Keratinocyte (primary cell): ENCODE data around the gene DPF3. TPM values are rescaled to one million over a fixed set of nuclear protein-coding genes. Genes with fewer than 3 reads are reported as not detected.

Experiments
- DNase-seq: peaks from one replicate; pipeline ENCODE4 v3.0.0-alpha.2; 2011; ENCODE audit warnings: low read depth, missing footprints, low spot score
- FAIRE-seq: peaks from 2 replicates; lab custom pipeline; 2011; peaks lifted over from hg19 to GRCh38; lab: Jason Lieb, UNC
- H2AFZ ChIP-seq: 2 replicates; pipeline ENCODE4 v1.6.0; 2012; ENCODE audit warnings: low read length, control low read depth, inconsistent platforms; ENCODE audit not compliant: control insufficient read depth
- H3K27ac ChIP-seq: 2 replicates; pipeline ENCODE4 v1.5.1; 2011; ENCODE audit warnings: low read length; ENCODE audit not compliant: control insufficient read depth, insufficient read depth
- H3K27me3 ChIP-seq: 3 replicates; pipeline ENCODE4 v1.6.0; 2011; ENCODE audit warnings: low read length; ENCODE audit not compliant: control insufficient read depth, insufficient read depth; ENCODE audit errors: extremely low read depth
- H3K36me3 ChIP-seq, 2 experiments: 2 replicates in 1 of 2; 3 replicates in 1 of 2; pipeline ENCODE4 v1.5.1; 2011; ENCODE audit warnings: low read length in 2 of 2, mild to moderate bottlenecking in 1 of 2; ENCODE audit not compliant: control insufficient read depth in 2 of 2, insufficient read depth in 2 of 2; ENCODE audit errors: extremely low read depth in 1 of 2
- H3K4me1 ChIP-seq: 3 replicates; pipeline ENCODE4 v1.5.1; 2011; ENCODE audit warnings: low read length; ENCODE audit not compliant: control insufficient read depth, insufficient read depth; ENCODE audit errors: extremely low read depth
- H3K4me2 ChIP-seq: 3 replicates; pipeline ENCODE4 v1.6.0; 2011; ENCODE audit warnings: low read depth, low read length; ENCODE audit not compliant: control insufficient read depth, insufficient read depth; ENCODE audit errors: extremely low read depth
- H3K4me3 ChIP-seq, 3 experiments: fragments of 200-600 bp in 1 of 3; sonication (generic) in 1 of 3; 2 replicates in 2 of 3; 3 replicates in 1 of 3; pipeline ENCODE4 v1.5.1; 2011 to 2016; ENCODE audit warnings: low read length in 3 of 3, mild to moderate bottlenecking in 3 of 3, control low read depth in 2 of 3, inconsistent platforms in 1 of 3, low read depth in 1 of 3, mixed read lengths in 1 of 3, mixed run types in 1 of 3, moderate library complexity in 1 of 3; ENCODE audit not compliant: control insufficient read depth in 2 of 3, insufficient read depth in 2 of 3; ENCODE audit errors: extremely low read depth in 1 of 3
- H3K79me2 ChIP-seq: 2 replicates; pipeline ENCODE4 v1.6.0; 2012; ENCODE audit warnings: low read length; ENCODE audit not compliant: control insufficient read depth, insufficient read depth
- H3K9ac ChIP-seq: 3 replicates; pipeline ENCODE4 v1.6.0; 2011; ENCODE audit warnings: low read length; ENCODE audit not compliant: control insufficient read depth, insufficient read depth; ENCODE audit errors: extremely low read depth
- H3K9me1 ChIP-seq: 3 replicates; pipeline ENCODE4 v1.6.0; 2011; ENCODE audit warnings: low read length; ENCODE audit not compliant: control insufficient read depth, insufficient read depth; ENCODE audit errors: extremely low read depth
- H3K9me3 ChIP-seq: 2 replicates; pipeline ENCODE4 v1.5.1; 2012; ENCODE audit warnings: low read depth, low read length; ENCODE audit not compliant: control insufficient read depth
- H4K20me1 ChIP-seq: 3 replicates; pipeline ENCODE4 v1.6.0; 2011; ENCODE audit warnings: low read length; ENCODE audit not compliant: control insufficient read depth, insufficient read depth; ENCODE audit errors: extremely low read depth
- EZH2 ChIP-seq: IDR thresholded peaks from one replicate; pipeline ENCODE4 v1.6.1; 2012; ENCODE audit warnings: inconsistent platforms, mild to moderate bottlenecking, low read length, moderate library complexity
- dilution Hi-C: fragments of 300-500 bp; cut with MboI; formaldehyde crosslinking; loops from one replicate; pipeline ENCODE4 v1.7.0; 2020; ENCODE audit warnings: low sequenced_read_pairs; ENCODE audit not compliant: extremely low pct_ligation_motif_present
- polyA plus RNA-seq, 5 experiments: library from polyadenylated mRNA; depleted of rRNA in 3 of 5; stranded (reverse) in 3 of 5; stranded (forward) in 1 of 5; unstranded in 1 of 5; fragments of >200 nt; gene quantifications; 1 replicate in 1 of 5; 2 replicates in 3 of 5; 3 replicates in 1 of 5; pipeline versions ENCODE4 v1.2.1 to v1.2.3, GENCODE V29; 2011 to 2012; ENCODE audit warnings: missing spikeins in 2 of 5, low read depth in 1 of 5, low replicate concordance in 1 of 5
- TF ChIP-seq, protein P1 (sequence below), 3 experiments: IDR thresholded peaks in 1 of 3; conservative IDR thresholded peaks in 1 of 3; optimal IDR thresholded peaks in 1 of 3; 2 replicates in 2 of 3; 3 replicates in 1 of 3; pipeline versions ENCODE3 to v1.5.1; 2011; ENCODE audit warnings: low read length in 3 of 3, mild to moderate bottlenecking in 3 of 3, moderate library complexity in 2 of 3, control low read depth in 1 of 3, inconsistent platforms in 1 of 3; ENCODE audit not compliant: insufficient read depth in 2 of 3; ENCODE audit errors: extremely low read depth in 1 of 3

DPF3 gene
- polyA plus RNA-seq, 1 donor (not counting 4 experiments of a cell fraction or from before 2014, with no cell fraction given), result 1.1 TPM

DNA sequence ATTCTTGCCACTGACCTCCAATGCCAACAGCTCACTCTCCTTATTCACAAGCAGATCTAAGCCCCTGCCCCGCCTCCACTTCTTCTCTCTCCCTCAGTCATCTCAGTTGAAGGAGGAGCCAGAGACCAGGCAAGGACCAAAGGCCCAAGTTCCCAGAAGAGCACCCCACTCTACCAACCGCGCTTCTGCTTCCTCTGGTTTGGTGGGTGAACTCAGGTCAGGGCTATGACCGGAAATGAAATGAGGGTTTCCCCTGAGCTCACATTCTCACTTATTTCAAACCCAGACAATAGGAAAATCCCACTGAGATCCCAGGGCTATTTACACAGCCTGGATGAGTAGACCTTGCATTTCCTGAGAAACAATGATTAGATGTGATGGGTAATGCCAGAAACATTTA lies 9.9 kb downstream of the DPF3 start:
- H2AFZ ChIP-seq, result no peak overlapping the region
- FAIRE-seq (no peak), DNase-seq (no peak)
- H4K20me1 ChIP-seq, result no peaks in the 10 kb centered on the region
- H3K27ac ChIP-seq, result no peak overlapping the region
- no peaks in the 10 kb centered on the region for H3K36me3 ChIP-seq
- TF ChIP-seq EZH2, result no peak
- TF ChIP-seq, protein P1, sequence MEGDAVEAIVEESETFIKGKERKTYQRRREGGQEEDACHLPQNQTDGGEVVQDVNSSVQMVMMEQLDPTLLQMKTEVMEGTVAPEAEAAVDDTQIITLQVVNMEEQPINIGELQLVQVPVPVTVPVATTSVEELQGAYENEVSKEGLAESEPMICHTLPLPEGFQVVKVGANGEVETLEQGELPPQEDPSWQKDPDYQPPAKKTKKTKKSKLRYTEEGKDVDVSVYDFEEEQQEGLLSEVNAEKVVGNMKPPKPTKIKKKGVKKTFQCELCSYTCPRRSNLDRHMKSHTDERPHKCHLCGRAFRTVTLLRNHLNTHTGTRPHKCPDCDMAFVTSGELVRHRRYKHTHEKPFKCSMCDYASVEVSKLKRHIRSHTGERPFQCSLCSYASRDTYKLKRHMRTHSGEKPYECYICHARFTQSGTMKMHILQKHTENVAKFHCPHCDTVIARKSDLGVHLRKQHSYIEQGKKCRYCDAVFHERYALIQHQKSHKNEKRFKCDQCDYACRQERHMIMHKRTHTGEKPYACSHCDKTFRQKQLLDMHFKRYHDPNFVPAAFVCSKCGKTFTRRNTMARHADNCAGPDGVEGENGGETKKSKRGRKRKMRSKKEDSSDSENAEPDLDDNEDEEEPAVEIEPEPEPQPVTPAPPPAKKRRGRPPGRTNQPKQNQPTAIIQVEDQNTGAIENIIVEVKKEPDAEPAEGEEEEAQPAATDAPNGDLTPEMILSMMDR (optimal IDR thresholded peaks at IDR 0.05 in 1 of 3, IDR thresholded peaks at IDR 0.05 in 1 of 3, conservative IDR thresholded peaks at IDR 0.05 in 1 of 3; ENCODE audit: extremely low read depth in 1 of 3, insufficient read depth in 2 of 3, low read length in 3 of 3), result no peak
- H3K9me3 ChIP-seq, result no peaks in the 10 kb centered on the region
- dilution Hi-C loops, result no loop called here
- no peaks in the 10 kb centered on the region for H3K9me1 ChIP-seq
- no peaks in the 10 kb centered on the region for H3K79me2 ChIP-seq
- H3K9ac ChIP-seq, result no peak overlapping the region
- no peak overlapping the region for H3K4me3 ChIP-seq
- H3K27me3 ChIP-seq, result peaks cover 6% of the 10 kb centered on the region
- no peak overlapping the region for H3K4me2 ChIP-seq
- no peaks in the 10 kb centered on the region for H3K4me1 ChIP-seq

DNA sequence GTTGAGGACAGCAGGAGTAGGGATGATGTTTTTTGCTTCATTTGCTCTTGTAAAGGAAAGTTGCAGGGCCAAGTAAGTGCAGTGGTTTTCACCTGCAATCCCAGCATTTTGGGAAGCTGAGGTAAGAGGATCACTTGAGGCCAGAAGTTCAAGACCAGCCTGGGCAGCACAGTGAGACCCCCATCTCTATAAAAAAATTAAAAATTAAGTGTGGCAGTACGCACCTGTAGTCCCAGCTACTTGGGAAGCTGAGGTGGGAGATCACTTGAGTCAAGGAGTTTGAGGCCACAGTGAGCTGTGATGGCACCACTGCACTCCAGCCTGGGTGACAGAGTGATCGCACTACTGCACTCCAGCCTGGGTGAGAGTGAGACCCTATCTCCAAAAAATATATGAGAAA lies 10.8 kb downstream of the DPF3 start:
- FAIRE-seq (no peak), DNase-seq (no peak)
- Histone ChIP-seq H3K9me3 (no peaks in the 10 kb centered on the region), H3K36me3 (no peaks in the 10 kb centered on the region), H3K27ac (no peak overlapping the region), H2AFZ (no peak overlapping the region), H3K79me2 (no peaks in the 10 kb centered on the region), H3K27me3 (peaks cover 6% of the 10 kb centered on the region), H3K4me1 (no peaks in the 10 kb centered on the region), H4K20me1 (no peaks in the 10 kb centered on the region), H3K9ac (no peak overlapping the region), H3K9me1 (no peaks in the 10 kb centered on the region), H3K4me3 (no peak overlapping the region), H3K4me2 (no peak overlapping the region)
- no peak for TF ChIP-seq EZH2
- TF ChIP-seq, protein P1 (optimal IDR thresholded peaks at IDR 0.05 in 1 of 3, IDR thresholded peaks at IDR 0.05 in 1 of 3, conservative IDR thresholded peaks at IDR 0.05 in 1 of 3; ENCODE audit: extremely low read depth in 1 of 3, insufficient read depth in 2 of 3, low read length in 3 of 3), result no peak
- dilution Hi-C loops, result no loop called here
